ENCODE data around the gene TOMM20.

TOMM20 gene

DNA sequence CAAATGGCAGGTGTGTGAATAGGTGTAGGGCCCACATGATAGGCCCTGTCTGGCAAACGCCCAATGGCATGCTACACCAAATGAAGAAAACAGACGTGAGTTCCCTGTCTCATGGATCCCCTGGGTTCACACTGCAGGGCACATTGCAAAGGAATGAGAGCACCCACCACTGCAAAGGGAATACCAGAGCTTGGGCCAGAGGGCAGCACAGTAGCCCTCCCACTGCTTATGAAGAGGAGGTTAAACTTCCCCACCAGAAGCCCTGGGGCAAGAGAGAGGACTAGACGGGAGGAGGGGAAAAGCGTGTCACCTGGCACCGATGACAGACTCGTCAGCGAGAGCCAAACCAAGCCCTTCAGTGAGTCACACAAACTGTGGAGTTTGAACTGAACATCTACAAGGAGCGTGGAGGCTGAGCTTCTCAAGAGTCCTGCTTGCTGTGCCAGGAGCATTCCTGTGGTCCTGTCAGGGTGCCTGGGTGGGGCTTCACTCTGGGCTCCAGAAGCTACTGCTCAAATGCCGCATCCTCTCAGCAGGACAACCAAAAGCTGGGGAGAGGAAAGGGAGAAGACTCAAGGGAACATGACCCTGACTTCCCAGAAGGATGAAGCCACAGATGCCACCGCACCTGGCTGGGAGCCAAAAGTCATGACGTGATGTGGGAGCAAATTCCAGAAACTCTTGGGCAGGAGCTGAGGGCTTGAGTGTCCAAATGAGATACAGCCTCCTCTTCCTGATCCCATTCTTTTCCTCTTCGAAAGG lies 61.1 kb downstream of the TOMM20 start (continued):
- TF ChIP-seq, protein P1, sequence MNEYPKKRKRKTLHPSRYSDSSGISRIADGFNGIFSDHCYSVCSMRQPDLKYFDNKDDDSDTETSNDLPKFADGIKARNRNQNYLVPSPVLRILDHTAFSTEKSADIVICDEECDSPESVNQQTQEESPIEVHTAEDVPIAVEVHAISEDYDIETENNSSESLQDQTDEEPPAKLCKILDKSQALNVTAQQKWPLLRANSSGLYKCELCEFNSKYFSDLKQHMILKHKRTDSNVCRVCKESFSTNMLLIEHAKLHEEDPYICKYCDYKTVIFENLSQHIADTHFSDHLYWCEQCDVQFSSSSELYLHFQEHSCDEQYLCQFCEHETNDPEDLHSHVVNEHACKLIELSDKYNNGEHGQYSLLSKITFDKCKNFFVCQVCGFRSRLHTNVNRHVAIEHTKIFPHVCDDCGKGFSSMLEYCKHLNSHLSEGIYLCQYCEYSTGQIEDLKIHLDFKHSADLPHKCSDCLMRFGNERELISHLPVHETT (tag by site-specific recombination; IDR thresholded peaks at IDR 0.05), result peak; percentile 88
- TF ChIP-seq ZNF146 (tag by site-specific recombination; IDR thresholded peaks at IDR 0.05), result no peak
- TF ChIP-seq, protein P2, sequence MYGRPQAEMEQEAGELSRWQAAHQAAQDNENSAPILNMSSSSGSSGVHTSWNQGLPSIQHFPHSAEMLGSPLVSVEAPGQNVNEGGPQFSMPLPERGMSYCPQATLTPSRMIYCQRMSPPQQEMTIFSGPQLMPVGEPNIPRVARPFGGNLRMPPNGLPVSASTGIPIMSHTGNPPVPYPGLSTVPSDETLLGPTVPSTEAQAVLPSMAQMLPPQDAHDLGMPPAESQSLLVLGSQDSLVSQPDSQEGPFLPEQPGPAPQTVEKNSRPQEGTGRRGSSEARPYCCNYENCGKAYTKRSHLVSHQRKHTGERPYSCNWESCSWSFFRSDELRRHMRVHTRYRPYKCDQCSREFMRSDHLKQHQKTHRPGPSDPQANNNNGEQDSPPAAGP (tag by site-specific recombination; IDR thresholded peaks at IDR 0.05), result peak; percentile 91; the same call in 1 of the 2 replicates
- TF ChIP-seq, protein P3, sequence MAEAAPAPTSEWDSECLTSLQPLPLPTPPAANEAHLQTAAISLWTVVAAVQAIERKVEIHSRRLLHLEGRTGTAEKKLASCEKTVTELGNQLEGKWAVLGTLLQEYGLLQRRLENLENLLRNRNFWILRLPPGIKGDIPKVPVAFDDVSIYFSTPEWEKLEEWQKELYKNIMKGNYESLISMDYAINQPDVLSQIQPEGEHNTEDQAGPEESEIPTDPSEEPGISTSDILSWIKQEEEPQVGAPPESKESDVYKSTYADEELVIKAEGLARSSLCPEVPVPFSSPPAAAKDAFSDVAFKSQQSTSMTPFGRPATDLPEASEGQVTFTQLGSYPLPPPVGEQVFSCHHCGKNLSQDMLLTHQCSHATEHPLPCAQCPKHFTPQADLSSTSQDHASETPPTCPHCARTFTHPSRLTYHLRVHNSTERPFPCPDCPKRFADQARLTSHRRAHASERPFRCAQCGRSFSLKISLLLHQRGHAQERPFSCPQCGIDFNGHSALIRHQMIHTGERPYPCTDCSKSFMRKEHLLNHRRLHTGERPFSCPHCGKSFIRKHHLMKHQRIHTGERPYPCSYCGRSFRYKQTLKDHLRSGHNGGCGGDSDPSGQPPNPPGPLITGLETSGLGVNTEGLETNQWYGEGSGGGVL (tag by site-specific recombination; IDR thresholded peaks at IDR 0.05), result peak; percentile 63
- TF ChIP-seq ZNF530 (tag by site-specific recombination; IDR thresholded peaks at IDR 0.05; ENCODE audit: low read depth), result no peak
- no peak for TF ChIP-seq ZNF169 (tag by site-specific recombination; IDR thresholded peaks at IDR 0.05)
- no peak for TF ChIP-seq KLF9 (tag by site-specific recombination; IDR thresholded peaks at IDR 0.05; ENCODE audit: low read depth)
- no peak for TF ChIP-seq MEIS1 (CRISPR knock-in tag; IDR thresholded peaks at IDR 0.05; ENCODE audit: borderline replicate concordance)
- no peak for TF ChIP-seq ZNF777 (tag by site-specific recombination; IDR thresholded peaks at IDR 0.05; ENCODE audit: borderline replicate concordance)
- TF ChIP-seq ZNF585B (tag by site-specific recombination; IDR thresholded peaks at IDR 0.05), result no peak
- TF ChIP-seq ZBTB7A (tag by site-specific recombination; IDR thresholded peaks at IDR 0.05; ENCODE audit: low read depth), result no peak
- TF ChIP-seq ZNF548 (tag by site-specific recombination; IDR thresholded peaks at IDR 0.05), result no peak
- TF ChIP-seq ZNF391 (tag by site-specific recombination; IDR thresholded peaks at IDR 0.05; ENCODE audit: borderline replicate concordance, low read depth), result 0 out of 2 replicates have a peak, but pooled peaks have one; percentile 80
- no peak for TF ChIP-seq ZNF202 (tag by site-specific recombination; IDR thresholded peaks at IDR 0.05; ENCODE audit: borderline replicate concordance)
- TF ChIP-seq ZEB2 (tag by site-specific recombination; IDR thresholded peaks at IDR 0.05), result peak; percentile 94
- TF ChIP-seq ZNF112 (tag by site-specific recombination; IDR thresholded peaks at IDR 0.05), result 0 out of 2 replicates have a peak, but pooled peaks have one; percentile 16
- TF ChIP-seq ZNF501 (tag by site-specific recombination; IDR thresholded peaks at IDR 0.05), result 0 out of 2 replicates have a peak, but pooled peaks have one; percentile 73
- peak; percentile 89; the same call in 1 of the 2 replicates for TF ChIP-seq ZNF544 (tag by site-specific recombination; IDR thresholded peaks at IDR 0.05)
- TF ChIP-seq, protein P4, sequence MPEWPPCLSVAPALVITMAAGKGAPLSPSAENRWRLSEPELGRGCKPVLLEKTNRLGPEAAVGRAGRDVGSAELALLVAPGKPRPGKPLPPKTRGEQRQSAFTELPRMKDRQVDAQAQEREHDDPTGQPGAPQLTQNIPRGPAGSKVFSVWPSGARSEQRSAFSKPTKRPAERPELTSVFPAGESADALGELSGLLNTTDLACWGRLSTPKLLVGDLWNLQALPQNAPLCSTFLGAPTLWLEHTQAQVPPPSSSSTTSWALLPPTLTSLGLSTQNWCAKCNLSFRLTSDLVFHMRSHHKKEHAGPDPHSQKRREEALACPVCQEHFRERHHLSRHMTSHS (tag by site-specific recombination; IDR thresholded peaks at IDR 0.05), result no peak
- TF ChIP-seq ZNF660 (tag by site-specific recombination; IDR thresholded peaks at IDR 0.05), result peak; percentile 100
- TF ChIP-seq BCL11A (tag by site-specific recombination; IDR thresholded peaks at IDR 0.05; ENCODE audit: low read depth), result no peak
- no peak for TF ChIP-seq ZSCAN23 (tag by site-specific recombination; IDR thresholded peaks at IDR 0.05)
- TF ChIP-seq, protein P5, sequence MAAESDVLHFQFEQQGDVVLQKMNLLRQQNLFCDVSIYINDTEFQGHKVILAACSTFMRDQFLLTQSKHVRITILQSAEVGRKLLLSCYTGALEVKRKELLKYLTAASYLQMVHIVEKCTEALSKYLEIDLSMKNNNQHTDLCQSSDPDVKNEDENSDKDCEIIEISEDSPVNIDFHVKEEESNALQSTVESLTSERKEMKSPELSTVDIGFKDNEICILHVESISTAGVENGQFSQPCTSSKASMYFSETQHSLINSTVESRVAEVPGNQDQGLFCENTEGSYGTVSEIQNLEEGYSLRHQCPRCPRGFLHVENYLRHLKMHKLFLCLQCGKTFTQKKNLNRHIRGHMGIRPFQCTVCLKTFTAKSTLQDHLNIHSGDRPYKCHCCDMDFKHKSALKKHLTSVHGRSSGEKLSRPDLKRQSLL (tag by site-specific recombination; IDR thresholded peaks at IDR 0.05), result no peak
- TF ChIP-seq, protein P6, sequence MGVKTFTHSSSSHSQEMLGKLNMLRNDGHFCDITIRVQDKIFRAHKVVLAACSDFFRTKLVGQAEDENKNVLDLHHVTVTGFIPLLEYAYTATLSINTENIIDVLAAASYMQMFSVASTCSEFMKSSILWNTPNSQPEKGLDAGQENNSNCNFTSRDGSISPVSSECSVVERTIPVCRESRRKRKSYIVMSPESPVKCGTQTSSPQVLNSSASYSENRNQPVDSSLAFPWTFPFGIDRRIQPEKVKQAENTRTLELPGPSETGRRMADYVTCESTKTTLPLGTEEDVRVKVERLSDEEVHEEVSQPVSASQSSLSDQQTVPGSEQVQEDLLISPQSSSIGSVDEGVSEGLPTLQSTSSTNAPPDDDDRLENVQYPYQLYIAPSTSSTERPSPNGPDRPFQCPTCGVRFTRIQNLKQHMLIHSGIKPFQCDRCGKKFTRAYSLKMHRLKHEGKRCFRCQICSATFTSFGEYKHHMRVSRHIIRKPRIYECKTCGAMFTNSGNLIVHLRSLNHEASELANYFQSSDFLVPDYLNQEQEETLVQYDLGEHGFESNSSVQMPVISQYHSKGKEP (tag by site-specific recombination; IDR thresholded peaks at IDR 0.05), result peak; percentile 88; the same call in 1 of the 2 replicates
- peak; percentile 82 for TF ChIP-seq WT1 (tag by site-specific recombination; IDR thresholded peaks at IDR 0.05)
- no peak for TF ChIP-seq ZNF791 (tag by site-specific recombination; IDR thresholded peaks at IDR 0.05)
- TF ChIP-seq ZFHX2 (tag by site-specific recombination; conservative IDR thresholded peaks at IDR 0.05), result peak; percentile 89
- no peak for TF ChIP-seq TCF7L2 (IDR thresholded peaks at IDR 0.05; ENCODE audit: borderline replicate concordance, low read depth, low read length)
- 0 out of 2 replicates have a peak, but pooled peaks have one; percentile 15 for TF ChIP-seq ZNF792 (tag by site-specific recombination; IDR thresholded peaks at IDR 0.05)
